Esophagus squamous epithelium (tissue), 4 donors: ENCODE measurements around the gene APOC1.

Source experiments
- CTCF ChIP-seq, 6 experiments: fragments of 450-650 bp in 4 of 6; fragments of 200-600 bp in 2 of 6; sonication (generic) in 2 of 6; IDR thresholded peaks; one replicate each; pipeline ENCODE4 v1.5.1; 2016 to 2019; ENCODE audit warnings: antibody characterized with exemption in 6 of 6, mild to moderate bottlenecking in 4 of 6, moderate library complexity in 4 of 6
- POLR2A ChIP-seq, 4 donors: fragments of 450-650 bp; IDR thresholded peaks; one replicate each; pipeline ENCODE4 v1.6.1; 2017; ENCODE audit warnings: antibody characterized with exemption in 4 of 4, mild to moderate bottlenecking in 4 of 4, moderate library complexity in 3 of 4

GRCh38 chr19:44876930-44877535, 37.4 kb upstream of the APOC1 start:
- no peak for TF ChIP-seq CTCF (IDR thresholded peaks at IDR 0.05)
- TF ChIP-seq POLR2A (IDR thresholded peaks at IDR 0.05), result no peak
